Smooth muscle cell (in vitro differentiated cells): ENCODE results near the gene DNAI2. TPM values are rescaled to one million over a fixed set of nuclear protein-coding genes. Genes with fewer than 3 reads are reported as not detected.

Source experiments
- DNase-seq: peaks from one replicate; lab custom pipeline; 2025; ENCODE audit not compliant: unreplicated experiment; lab: John Stamatoyannopoulos, UW
- H2AFZ ChIP-seq: fragments of 200-600 bp; sonication (generic); 2 replicates; pipeline ENCODE4 v1.6.0; 2016; ENCODE audit warnings: antibody characterized with exemption, low read depth, mild to moderate bottlenecking
- H3F3A ChIP-seq: fragments of 200-600 bp; sonication (generic); 2 replicates; pipeline ENCODE4 v1.6.0; 2017; ENCODE audit warnings: antibody characterized with exemption, low read depth
- H3K27ac ChIP-seq: fragments of 200-600 bp; sonication (generic); 2 replicates; pipeline ENCODE4 v1.5.1; 2016; ENCODE audit warnings: low read depth, mild to moderate bottlenecking
- H3K27me3 ChIP-seq: fragments of 200-600 bp; sonication (generic); 2 replicates; pipeline ENCODE4 v1.6.1; 2016; ENCODE audit warnings: low read depth, mild to moderate bottlenecking
- H3K36me3 ChIP-seq: fragments of 200-600 bp; sonication (generic); 2 replicates; pipeline ENCODE4 v1.5.1; 2016; ENCODE audit warnings: low read depth
- H3K4me1 ChIP-seq: fragments of 200-600 bp; sonication (generic); 2 replicates; pipeline ENCODE4 v1.5.1; 2016; ENCODE audit warnings: low read depth
- H3K4me2 ChIP-seq: fragments of 200-600 bp; sonication (generic); 2 replicates; pipeline ENCODE4 v1.6.0; 2016; ENCODE audit warnings: mild to moderate bottlenecking
- H3K4me3 ChIP-seq: fragments of 200-600 bp; sonication (generic); 2 replicates; pipeline ENCODE4 v1.5.1; 2016; ENCODE audit warnings: mild to moderate bottlenecking
- H3K79me2 ChIP-seq: fragments of 200-600 bp; sonication (generic); 2 replicates; pipeline ENCODE4 v1.6.0; 2016; ENCODE audit warnings: low read depth, mild to moderate bottlenecking
- H3K9ac ChIP-seq: fragments of 200-600 bp; sonication (generic); 2 replicates; pipeline ENCODE4 v1.6.0; 2016; ENCODE audit warnings: low read depth
- H3K9me3 ChIP-seq: fragments of 200-600 bp; sonication (generic); replicated peaks from 2 replicates; pipeline ENCODE4 v1.5.1; 2016; ENCODE audit warnings: low read depth
- H4K20me1 ChIP-seq: fragments of 200-600 bp; sonication (generic); 2 replicates; pipeline ENCODE4 v1.6.0; 2016; ENCODE audit warnings: low read depth
- CTCF ChIP-seq: fragments of 200-600 bp; sonication (generic); IDR thresholded peaks from 2 replicates; pipeline ENCODE4 v1.5.1; 2017; ENCODE audit warnings: borderline replicate concordance, mild to moderate bottlenecking, antibody characterized with exemption; ENCODE audit not compliant: insufficient read depth, poor library complexity, severe bottlenecking
- WGBS: methylation state at CpG from one replicate; pipeline ENCODE4 v1.1.7; 2016; ENCODE audit warnings: low lambda C conversion rate; 5-methylcytosine and 5-hydroxymethylcytosine counted together
- polyA plus RNA-seq: library from polyadenylated mRNA; unstranded; fragments of >200 nt; fragmentation: Nextera tagmentation; extraction: Ambion mirVana; gene quantifications from 2 replicates; pipeline ENCODE4 v1.2.1, GENCODE V29; 2016
- total RNA-seq: library from RNA; depleted of rRNA; stranded (reverse); fragments of >200 nt; gene quantifications from 2 replicates; pipeline ENCODE4 v1.2.3, GENCODE V29; 2014

The DNAI2 gene
- total and polyA plus RNA-seq, 2 experiments from 2014 or later, result not detected

GRCh38 chr17:74332763-74333283 is 58.8 kb downstream of the DNAI2 start:
- 71% methylated on average over 11 of the region's 11 CpGs for WGBS
- H2AFZ ChIP-seq, result no peak overlapping the region
- H3K79me2 ChIP-seq, result no peaks in the 10 kb centered on the region
- peaks cover 18% of the 10 kb centered on the region for H3K27me3 ChIP-seq
- no peak for DNase-seq
- no peak overlapping the region for H3K4me3 ChIP-seq
- no peak for TF ChIP-seq CTCF
- no peaks in the 10 kb centered on the region for H3K36me3 ChIP-seq
- no peak overlapping the region for H3K9ac ChIP-seq
- no peaks in the 10 kb centered on the region for H3K9me3 ChIP-seq
- no peak overlapping the region for H3K27ac ChIP-seq
- no peaks in the 10 kb centered on the region for H4K20me1 ChIP-seq
- no peaks in the 10 kb centered on the region for H3K4me1 ChIP-seq
- H3K4me2 ChIP-seq, result no peak overlapping the region
- no peaks in the 10 kb centered on the region for H3F3A ChIP-seq

GRCh38 chr17:74334393-74335039 is 60.5 kb downstream of the DNAI2 start:
- Histone ChIP-seq H3K4me2 (no peak overlapping the region), H3K9ac (no peak overlapping the region), H3K9me3 (no peaks in the 10 kb centered on the region), H3F3A (no peaks in the 10 kb centered on the region), H3K36me3 (no peaks in the 10 kb centered on the region), H3K79me2 (no peaks in the 10 kb centered on the region), H3K27ac (no peak overlapping the region), H3K27me3 (peaks cover 16% of the 10 kb centered on the region), H4K20me1 (no peaks in the 10 kb centered on the region), H2AFZ (no peak overlapping the region), H3K4me3 (no peak overlapping the region), H3K4me1 (no peaks in the 10 kb centered on the region)
- no peak for DNase-seq
- WGBS, result 94% methylated on average over 2 of the region's 2 CpGs
- no peak for TF ChIP-seq CTCF

- DNase-seq, result no peak
- 84% methylated on average over 5 of the region's 5 CpGs for WGBS
- Histone ChIP-seq H3K4me2 (no peak overlapping the region), H3K27ac (no peak overlapping the region), H3K36me3 (no peaks in the 10 kb centered on the region), H3K27me3 (peaks cover 13% of the 10 kb centered on the region), H3K4me3 (no peak overlapping the region), H3K4me1 (no peaks in the 10 kb centered on the region), H3K9ac (no peak overlapping the region), H2AFZ (no peak overlapping the region), H3F3A (no peaks in the 10 kb centered on the region), H4K20me1 (no peaks in the 10 kb centered on the region), H3K79me2 (no peaks in the 10 kb centered on the region), H3K9me3 (no peaks in the 10 kb centered on the region)
- TF ChIP-seq CTCF, result no peak
Observed at GRCh38 chr17:74335529-74336062, 61.6 kb downstream of the DNAI2 start.
